NCI-H446 treated with DMSO at 0.1 percent for 48 hours (cell line): ENCODE data around the gene PPT2.
"Not testable (repeated sequence)": the region's sequence is repeated elsewhere in the genome, so short reads cannot be mapped to it uniquely, and the experiment has no call there.

Experiments
- DNase-seq: peaks from one replicate; lab custom pipeline; 2025; lab: John Stamatoyannopoulos, UW

PPT2 gene

DNA sequence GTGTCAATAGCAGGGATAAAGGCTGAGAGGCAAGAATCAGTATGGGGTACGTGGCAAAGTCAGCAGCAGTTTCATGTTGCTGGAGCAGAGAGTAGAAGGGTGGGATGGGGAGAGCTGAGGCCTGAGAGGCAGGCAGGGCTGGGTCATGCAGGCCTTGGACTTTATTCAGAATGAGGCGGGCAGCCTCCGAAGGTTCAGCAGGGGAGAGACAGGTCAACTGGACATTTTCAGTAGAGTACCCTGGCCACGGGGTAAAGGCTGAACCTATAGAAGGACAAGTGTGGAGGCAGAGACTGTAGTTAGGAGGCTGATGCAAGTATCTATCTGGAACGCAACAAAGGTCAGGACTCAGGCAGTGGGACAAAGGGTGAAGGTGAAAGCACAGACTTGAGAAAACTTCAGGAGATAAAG, 56.3 kb downstream of the PPT2 start:
- DNase-seq = no peak

DNA sequence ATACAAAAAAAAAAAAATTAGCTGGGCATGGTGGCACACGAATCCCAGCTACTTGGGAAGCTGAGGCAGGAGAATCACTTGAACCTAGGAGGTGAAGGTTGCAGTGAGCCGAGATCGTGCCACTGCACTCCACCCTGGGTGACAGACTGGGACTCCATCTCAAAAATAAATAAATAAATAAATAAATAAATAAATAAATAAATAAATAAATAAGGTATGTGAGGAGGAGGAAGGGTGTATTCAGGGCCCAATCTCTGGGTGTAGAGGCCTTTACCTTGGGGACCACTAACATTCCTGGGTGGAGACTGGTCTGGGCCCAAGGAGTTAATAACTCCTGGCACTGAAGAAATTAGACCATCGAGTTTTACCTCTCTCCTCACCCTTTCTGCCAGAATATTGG, 57.5 kb downstream of the PPT2 start:
- not testable (repeated sequence) for DNase-seq

DNA sequence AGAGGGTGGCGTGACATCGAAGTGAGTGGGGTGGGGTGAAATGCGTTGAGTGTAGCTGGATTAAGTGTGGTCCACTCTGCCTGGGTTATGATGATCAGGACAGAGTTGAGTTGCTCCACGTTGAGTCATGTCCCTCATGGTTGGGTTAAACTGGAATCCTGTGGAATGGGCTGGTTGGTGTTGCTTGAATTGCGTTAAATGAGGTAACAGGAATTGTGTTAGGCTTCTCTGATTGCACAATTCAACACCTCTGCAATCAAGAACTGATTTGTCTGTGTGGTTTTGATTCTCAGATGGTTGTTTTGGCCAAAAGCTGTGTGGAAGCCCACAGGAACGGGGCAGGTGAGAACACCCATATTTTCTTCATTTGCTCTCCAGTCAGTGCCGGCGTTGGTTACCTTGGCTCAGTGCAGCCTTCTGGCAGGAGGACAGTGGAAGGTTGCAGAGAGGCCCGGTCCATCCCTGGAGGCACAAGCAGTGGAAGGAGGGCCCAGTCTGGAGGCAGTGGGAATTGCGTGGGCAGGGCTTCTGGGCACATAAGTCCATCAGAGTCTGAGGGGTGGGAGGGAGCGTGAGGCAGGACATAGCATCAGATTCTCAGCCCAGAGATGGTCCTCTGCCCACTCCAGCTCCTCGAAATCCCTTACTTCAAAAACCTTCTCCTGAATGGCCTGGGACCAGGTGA, 58.3 kb downstream of the PPT2 start:
- DNase-seq = no peak
